ENCODE data around the gene MSANTD4. TPM values are rescaled to one million over a fixed set of nuclear protein-coding genes. Genes with fewer than 3 reads are reported as not detected.

Gene MSANTD4
- 10 to 100 TPM in 1 of 4 donors, 1 to 10 TPM in 3; 3.0 to 13.5 (median 6.7) TPM for total RNA-seq

GRCh38 chr11:106021967-106022794 lies at the start of gene MSANTD4:
Gene MSANTD4 (minus strand): TSS chr11:106022240. CDS start chr11:106010917, 11,323 bp downstream.
- Histone ChIP-seq H3K36me3 (no peaks in the 10 kb centered on the region), H3K27ac (peak within 1 kb of the TSS; percentile 65 to 83 (median 78)), H3K27me3 (no peaks in the 10 kb centered on the region), H3K4me3 (peak within 1 kb of the TSS; percentile 78 to 96 (median 80)), H3K9me3 (no peaks in the 10 kb centered on the region), H3K4me1 (peaks cover 0 to 41% (median 9%) of the 10 kb centered on the region in 3 donors)
- WGBS, 2 donors = 2 to 10% methylated on average over 8 to 17 of the region's 48 CpGs
- intact Hi-C loops (cut with DNase I) = no loop called here
- peak in 2 of 4 donors; percentile 18 to 45 for TF ChIP-seq POLR2A (IDR thresholded peaks at IDR 0.05)
- TF ChIP-seq, protein P1, sequence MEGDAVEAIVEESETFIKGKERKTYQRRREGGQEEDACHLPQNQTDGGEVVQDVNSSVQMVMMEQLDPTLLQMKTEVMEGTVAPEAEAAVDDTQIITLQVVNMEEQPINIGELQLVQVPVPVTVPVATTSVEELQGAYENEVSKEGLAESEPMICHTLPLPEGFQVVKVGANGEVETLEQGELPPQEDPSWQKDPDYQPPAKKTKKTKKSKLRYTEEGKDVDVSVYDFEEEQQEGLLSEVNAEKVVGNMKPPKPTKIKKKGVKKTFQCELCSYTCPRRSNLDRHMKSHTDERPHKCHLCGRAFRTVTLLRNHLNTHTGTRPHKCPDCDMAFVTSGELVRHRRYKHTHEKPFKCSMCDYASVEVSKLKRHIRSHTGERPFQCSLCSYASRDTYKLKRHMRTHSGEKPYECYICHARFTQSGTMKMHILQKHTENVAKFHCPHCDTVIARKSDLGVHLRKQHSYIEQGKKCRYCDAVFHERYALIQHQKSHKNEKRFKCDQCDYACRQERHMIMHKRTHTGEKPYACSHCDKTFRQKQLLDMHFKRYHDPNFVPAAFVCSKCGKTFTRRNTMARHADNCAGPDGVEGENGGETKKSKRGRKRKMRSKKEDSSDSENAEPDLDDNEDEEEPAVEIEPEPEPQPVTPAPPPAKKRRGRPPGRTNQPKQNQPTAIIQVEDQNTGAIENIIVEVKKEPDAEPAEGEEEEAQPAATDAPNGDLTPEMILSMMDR (IDR thresholded peaks at IDR 0.05) = peak in 1 of 6 experiments; percentile 11
- peak; percentile 95 for DNase-seq

DNA sequence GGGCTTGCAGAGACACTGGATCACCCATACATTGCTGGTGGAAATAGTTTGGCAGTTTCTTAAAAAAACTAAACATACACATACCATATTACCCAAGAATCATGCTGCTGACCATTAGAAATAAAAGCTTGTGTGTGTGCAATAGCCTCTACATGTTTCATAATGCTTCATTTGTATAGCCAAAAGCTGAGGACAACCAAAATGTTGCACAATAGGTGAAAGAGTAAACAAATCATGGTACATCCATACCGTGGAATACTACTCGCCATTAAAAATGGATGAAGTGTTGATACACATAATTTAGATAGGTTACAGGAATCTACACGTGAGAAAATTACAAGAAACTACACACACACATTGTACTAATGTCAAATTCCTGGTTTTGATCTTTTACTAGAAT lies 48.6 kb upstream of the MSANTD4 start:
- DNase-seq = no peak
- H3K27ac ChIP-seq = no peak overlapping the region
- 83 to 92% methylated on average over 3 of the region's 3 CpGs for WGBS, 2 donors
- intact Hi-C loops (cut with DNase I) = no loop called here
- no peaks in the 10 kb centered on the region for H3K36me3 ChIP-seq
- no peak overlapping the region for H3K4me3 ChIP-seq
- H3K9me3 ChIP-seq = no peaks in the 10 kb centered on the region
- peaks cover 0 to 4% (median 0%) of the 10 kb centered on the region in 3 donors for H3K4me1 ChIP-seq
- H3K27me3 ChIP-seq = no peaks in the 10 kb centered on the region
- no peak for TF ChIP-seq POLR2A (IDR thresholded peaks at IDR 0.05)
- TF ChIP-seq, protein P1 (IDR thresholded peaks at IDR 0.05) = no peak

GRCh38 chr11:106063009-106063408 lies 41.0 kb upstream of the MSANTD4 start:
- Histone ChIP-seq H3K4me1 (no peaks in the 10 kb centered on the region), H3K9me3 (no peaks in the 10 kb centered on the region), H3K27me3 (no peaks in the 10 kb centered on the region), H3K27ac (no peak overlapping the region), H3K36me3 (peaks cover 0 to 9% (median 0%) of the 10 kb centered on the region in 3 donors), H3K4me3 (no peak overlapping the region)
- TF ChIP-seq, protein P1 (IDR thresholded peaks at IDR 0.05) = no peak
- intact Hi-C loops (cut with DNase I) = no loop called here
- no peak for DNase-seq

DNA sequence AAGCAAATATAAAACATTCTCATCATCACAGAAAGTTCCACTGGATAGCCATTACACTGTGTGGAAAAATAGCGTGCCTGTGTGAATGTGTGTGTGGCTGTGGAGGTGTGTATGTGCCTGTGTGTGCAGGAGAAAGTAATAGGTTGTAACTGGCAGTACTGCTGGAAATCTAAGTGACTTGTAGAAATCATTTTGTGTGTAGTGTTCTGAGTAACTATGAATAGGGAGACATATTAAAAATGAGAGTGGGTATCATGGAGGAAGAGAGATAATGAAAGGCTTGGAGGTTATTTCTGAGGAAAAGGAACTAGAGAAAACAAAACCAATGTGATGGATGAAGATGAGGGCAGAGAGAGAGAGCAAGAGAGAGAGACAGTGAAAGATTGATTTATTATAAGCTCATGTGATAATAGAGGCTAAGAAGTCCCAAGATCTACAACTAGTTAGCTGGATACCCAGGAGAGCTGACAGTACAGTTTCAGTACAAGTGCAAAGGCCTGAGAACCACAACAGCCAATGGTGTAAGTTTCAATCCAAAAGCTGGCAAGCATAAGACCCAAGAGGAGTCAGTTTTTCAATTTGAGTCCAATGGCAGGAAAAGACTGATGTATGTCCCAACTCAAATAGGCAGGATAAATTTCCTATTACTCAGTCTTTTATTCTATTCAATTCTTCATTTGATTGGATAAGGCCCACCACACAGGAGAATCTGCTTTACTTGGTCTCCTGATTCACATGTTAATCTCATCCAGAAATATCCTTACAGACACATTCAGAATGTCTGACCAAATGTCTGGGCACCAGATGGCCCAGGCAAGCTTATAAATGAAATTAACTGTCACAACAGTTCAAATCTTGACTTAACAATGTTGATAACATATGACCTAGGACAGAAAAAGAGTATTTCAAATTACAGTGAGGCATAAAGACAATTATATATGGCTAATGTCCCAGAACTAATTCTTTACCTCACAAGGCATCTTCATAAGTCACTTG lies 40.2 kb upstream of the MSANTD4 start:
- no peak for TF ChIP-seq POLR2A (IDR thresholded peaks at IDR 0.05)
- TF ChIP-seq, protein P1 (IDR thresholded peaks at IDR 0.05) = no peak
- intact Hi-C loops (cut with DNase I) = no loop called here
- no peak for DNase-seq
- Histone ChIP-seq H3K27ac (no peak overlapping the region), H3K9me3 (no peaks in the 10 kb centered on the region), H3K4me1 (no peaks in the 10 kb centered on the region), H3K36me3 (peaks cover 0 to 12% (median 0%) of the 10 kb centered on the region in 3 donors), H3K27me3 (no peaks in the 10 kb centered on the region), H3K4me3 (no peak overlapping the region)
- 89 to 94% methylated on average over 1 of the region's 1 CpG for WGBS, 2 donors
